MV-4-11 (cell line): Measurements from ENCODE around the gene CDC42SE2.

Source experiments
- DNase-seq: peaks from one replicate; lab custom pipeline; 2025; lab: John Stamatoyannopoulos, UW

CDC42SE2 gene

DNA sequence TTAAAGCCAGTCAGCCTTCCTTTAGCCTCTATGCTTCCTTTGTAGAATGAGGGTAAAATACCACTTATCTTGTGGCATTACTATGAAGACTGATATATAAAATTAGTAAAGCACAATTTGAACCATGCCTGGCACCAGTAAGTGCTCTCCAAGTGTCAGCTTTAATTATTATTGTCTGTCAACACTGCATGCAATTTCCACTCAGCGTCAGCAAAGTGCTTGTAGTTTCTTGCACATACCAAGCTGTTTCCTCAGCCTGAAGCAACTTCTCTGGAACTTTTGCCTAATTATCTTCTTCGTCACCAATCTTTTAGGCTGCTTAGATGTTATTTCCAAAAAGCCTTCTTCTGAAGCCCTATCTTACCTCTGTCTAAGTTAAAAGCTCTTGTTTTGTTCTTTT, 177.3 kb downstream of the CDC42SE2 start:
- no peak for DNase-seq
